Hepatocyte (in vitro differentiated cells): Measurements from ENCODE around the gene HM13. TPM values are rescaled to one million over a fixed set of nuclear protein-coding genes. Genes with fewer than 3 reads are reported as not detected.

ENCODE experiments used
- DNase-seq: peaks from one replicate; pipeline ENCODE4 v3.0.0-alpha.2; 2016; ENCODE audit warnings: low spot score
- H2AFZ ChIP-seq: fragments of 200-600 bp; sonication (generic); 2 replicates; pipeline ENCODE4 v1.6.0; 2016; ENCODE audit warnings: antibody characterized with exemption, mild to moderate bottlenecking
- H3K27ac ChIP-seq: fragments of 200-600 bp; sonication (generic); 2 replicates; pipeline ENCODE4 v1.5.1; 2016; ENCODE audit warnings: mild to moderate bottlenecking
- H3K27me3 ChIP-seq: fragments of 200-600 bp; sonication (generic); 2 replicates; pipeline ENCODE4 v1.6.1; 2016
- H3K36me3 ChIP-seq: fragments of 200-600 bp; sonication (generic); replicated peaks from 2 replicates; pipeline ENCODE4 v1.5.1; 2016; ENCODE audit warnings: low read depth; ENCODE audit not compliant: insufficient read depth
- H3K4me1 ChIP-seq: fragments of 200-600 bp; sonication (generic); 2 replicates; pipeline ENCODE4 v1.5.1; 2016; ENCODE audit warnings: mild to moderate bottlenecking, moderate library complexity; ENCODE audit not compliant: insufficient read depth
- H3K4me2 ChIP-seq: fragments of 200-600 bp; sonication (generic); 2 replicates; pipeline ENCODE4 v1.6.0; 2016
- H3K4me3 ChIP-seq: fragments of 200-600 bp; sonication (generic); 2 replicates; pipeline ENCODE4 v1.5.1; 2016; ENCODE audit warnings: mild to moderate bottlenecking
- H3K79me2 ChIP-seq: fragments of 200-600 bp; sonication (generic); 2 replicates; pipeline ENCODE4 v1.6.0; 2017; ENCODE audit warnings: mild to moderate bottlenecking
- H3K9me2 ChIP-seq: fragments of 200-600 bp; sonication (generic); replicated peaks from 2 replicates; pipeline ENCODE4 v1.6.0; 2017; ENCODE audit warnings: mild to moderate bottlenecking; ENCODE audit not compliant: insufficient read depth
- H3K9me3 ChIP-seq: fragments of 200-600 bp; sonication (generic); 2 replicates; pipeline ENCODE4 v1.5.1; 2016; ENCODE audit warnings: low read depth, mild to moderate bottlenecking
- H4K20me1 ChIP-seq: fragments of 200-600 bp; sonication (generic); 2 replicates; pipeline ENCODE4 v1.6.0; 2016; ENCODE audit warnings: mild to moderate bottlenecking; ENCODE audit not compliant: insufficient read depth, poor library complexity, severe bottlenecking
- CTCF ChIP-seq: fragments of 200-600 bp; sonication (generic); IDR thresholded peaks from 2 replicates; pipeline ENCODE4 v1.5.1; 2016; ENCODE audit warnings: antibody characterized with exemption, mild to moderate bottlenecking; ENCODE audit not compliant: poor library complexity
- EZH2 ChIP-seq: fragments of 200-600 bp; sonication (generic); IDR thresholded peaks from 2 replicates; pipeline ENCODE4 v1.6.1; 2016; ENCODE audit warnings: antibody characterized with exemption, mild to moderate bottlenecking, borderline replicate concordance
- EZH2phosphoT487 ChIP-seq: fragments of 200-600 bp; sonication (generic); IDR thresholded peaks from one replicate; pipeline ENCODE4 v1.6.1; 2018; ENCODE audit warnings: antibody characterized with exemption, mild to moderate bottlenecking, low read depth, moderate library complexity; ENCODE audit not compliant: unreplicated experiment, severe bottlenecking
- WGBS: methylation state at CpG from one replicate; pipeline ENCODE4 v1.1.6; 2016; ENCODE audit warnings: low lambda C conversion rate; ENCODE audit errors: missing lambda C conversion rate; 5-methylcytosine and 5-hydroxymethylcytosine counted together
- polyA plus RNA-seq: library from polyadenylated mRNA; unstranded; fragments of >200 nt; fragmentation: Nextera tagmentation; extraction: Ambion mirVana; gene quantifications from 2 replicates; pipeline ENCODE4 v1.2.1, GENCODE V29; 2016
- total RNA-seq: library from RNA; depleted of rRNA; stranded (reverse); fragments of >200 nt; gene quantifications from 2 replicates; pipeline ENCODE4 v1.2.3, GENCODE V29; 2014

Gene HM13
- total and polyA plus RNA-seq, 2 experiments from 2014 or later: 219 to 461 TPM

GRCh38 chr20:31580706-31581105 lies 66.5 kb downstream of the HM13 start:
- Histone ChIP-seq H3K4me1 (peaks cover 4% of the 10 kb centered on the region), H3K27me3 (no peaks in the 10 kb centered on the region), H3K79me2 (no peaks in the 10 kb centered on the region), H3K4me3 (no peak overlapping the region), H3K36me3 (no peaks in the 10 kb centered on the region), H2AFZ (no peak overlapping the region), H3K9me2 (no peaks in the 10 kb centered on the region), H3K27ac (no peak overlapping the region), H3K9me3 (no peaks in the 10 kb centered on the region), H3K4me2 (no peak overlapping the region), H4K20me1 (no peaks in the 10 kb centered on the region)
- DNase-seq: peak; percentile 2
- 63% methylated on average over 7 of the region's 7 CpGs for WGBS
- TF ChIP-seq EZH2 (no peak), CTCF (no peak), EZH2phosphoT487 (no peak)

DNA sequence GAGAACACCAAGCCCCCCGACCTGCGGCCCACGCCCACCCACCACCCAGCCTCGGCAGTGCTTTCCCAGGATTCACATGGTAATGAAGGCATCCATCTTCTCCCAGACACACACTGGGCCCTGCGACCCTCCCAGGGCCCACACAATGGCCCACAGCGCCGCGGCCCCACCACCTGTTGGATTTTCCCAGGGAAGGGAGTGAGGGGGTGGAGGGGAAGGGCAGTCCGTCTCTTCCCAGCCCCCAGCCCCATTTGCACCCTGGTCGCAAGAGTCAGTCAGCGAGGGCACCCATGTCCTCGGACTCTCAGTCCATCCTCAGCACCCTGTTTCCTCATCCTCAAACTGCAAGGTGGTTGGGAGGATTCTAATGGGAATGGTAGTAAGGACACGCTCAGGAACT lies 67.1 kb downstream of the HM13 start:
- Histone ChIP-seq H3K79me2 (no peaks in the 10 kb centered on the region), H4K20me1 (no peaks in the 10 kb centered on the region), H3K27me3 (no peaks in the 10 kb centered on the region), H2AFZ (no peak overlapping the region), H3K9me3 (no peaks in the 10 kb centered on the region), H3K27ac (no peak overlapping the region), H3K4me3 (no peak overlapping the region), H3K36me3 (no peaks in the 10 kb centered on the region), H3K4me1 (peaks cover 4% of the 10 kb centered on the region), H3K9me2 (no peaks in the 10 kb centered on the region), H3K4me2 (no peak overlapping the region)
- TF ChIP-seq EZH2phosphoT487: no peak
- DNase-seq: peak; percentile 5
- 88% methylated on average over 13 of the region's 13 CpGs for WGBS

GRCh38 chr20:31587545-31588389 lies 73.5 kb downstream of the HM13 start:
- H3K4me3 ChIP-seq: peak overlapping the region; percentile 45
- peak; percentile 79 for DNase-seq
- peak overlapping the region; percentile 22 for H3K27ac ChIP-seq
- no peaks in the 10 kb centered on the region for H4K20me1 ChIP-seq
- peak overlapping the region; percentile 90 for H3K4me2 ChIP-seq
- no peaks in the 10 kb centered on the region for H3K9me2 ChIP-seq
- H3K4me1 ChIP-seq: peaks cover 3% of the 10 kb centered on the region
- no peaks in the 10 kb centered on the region for H3K79me2 ChIP-seq
- no peaks in the 10 kb centered on the region for H3K36me3 ChIP-seq
- H3K27me3 ChIP-seq: no peaks in the 10 kb centered on the region
- no peaks in the 10 kb centered on the region for H3K9me3 ChIP-seq
- WGBS: 17% methylated on average over 61 of the region's 76 CpGs
- TF ChIP-seq EZH2phosphoT487 (no peak), CTCF (no peak), EZH2 (no peak)
- peak overlapping the region; percentile 65 for H2AFZ ChIP-seq

- Histone ChIP-seq H3K9me2 (no peaks in the 10 kb centered on the region), H3K9me3 (no peaks in the 10 kb centered on the region)
- 84% methylated on average over 7 of the region's 7 CpGs for WGBS
Observed at GRCh38 chr20:31590717-31591225, 76.5 kb downstream of the HM13 start.

More at GRCh38 chr20:31590717-31591225, 76.5 kb downstream of the HM13 start:
- DNase-seq: peak; percentile 3
- Histone ChIP-seq H3K27me3 (no peaks in the 10 kb centered on the region), H3K4me1 (peaks cover 27% of the 10 kb centered on the region), H3K27ac (no peak overlapping the region), H4K20me1 (no peaks in the 10 kb centered on the region), H3K36me3 (no peaks in the 10 kb centered on the region), H3K79me2 (no peaks in the 10 kb centered on the region), H3K4me2 (no peak overlapping the region), H3K4me3 (no peak overlapping the region), H2AFZ (no peak overlapping the region)
- TF ChIP-seq EZH2phosphoT487: no peak
- TF ChIP-seq EZH2: no peak
- TF ChIP-seq CTCF: no peak
